HG03196 (cell line): ENCODE measurements around the gene ACTL6B.

Source experiments
- ATAC-seq: cut with Tn5 transposase; IDR thresholded peaks from one replicate; pipeline ENCODE4 v1.9.1; 2021; ENCODE audit not compliant: unreplicated experiment

The ACTL6B gene

DNA sequence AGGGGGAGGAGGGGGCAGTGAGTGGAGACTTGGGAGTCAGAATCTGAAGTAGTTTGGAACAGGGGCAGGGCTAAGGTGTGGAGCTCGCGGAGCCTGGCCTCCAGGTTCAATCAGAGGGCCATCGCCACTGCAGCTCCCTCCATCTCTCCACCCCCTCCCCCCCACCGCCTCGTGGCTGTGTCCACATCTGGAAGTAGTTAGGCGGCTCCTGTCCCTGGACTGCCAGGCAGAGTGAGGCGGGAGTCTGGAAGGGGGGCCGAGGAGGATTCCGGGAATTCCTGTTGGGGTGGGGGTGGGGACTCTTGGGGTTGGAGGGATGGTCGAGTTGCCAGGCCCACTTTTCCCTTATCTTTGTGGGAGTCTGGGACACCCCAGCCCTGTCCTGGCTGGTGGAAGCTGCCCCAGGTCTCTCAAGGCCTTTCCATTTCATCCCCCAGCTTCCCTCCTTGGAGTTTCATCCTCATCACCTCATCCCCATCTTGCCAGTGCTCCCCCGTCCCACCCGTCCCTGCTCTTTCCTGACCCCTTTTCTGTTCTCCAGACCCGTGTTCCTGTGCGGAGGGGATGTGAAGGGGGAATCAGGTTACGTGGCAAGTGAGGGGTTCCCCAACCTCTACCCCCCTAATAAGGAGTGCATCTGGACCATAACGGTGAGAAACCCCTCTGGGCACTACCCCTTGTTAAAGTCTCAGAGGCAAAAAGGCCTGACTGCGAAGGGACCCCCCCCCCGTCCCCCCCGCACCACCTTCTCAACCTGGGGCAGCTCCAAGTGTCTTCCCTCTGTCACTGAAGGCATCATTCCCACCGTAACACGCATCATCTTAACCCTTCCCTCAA is 53.1 kb downstream of the ACTL6B start:
- ATAC-seq, result no peak

DNA sequence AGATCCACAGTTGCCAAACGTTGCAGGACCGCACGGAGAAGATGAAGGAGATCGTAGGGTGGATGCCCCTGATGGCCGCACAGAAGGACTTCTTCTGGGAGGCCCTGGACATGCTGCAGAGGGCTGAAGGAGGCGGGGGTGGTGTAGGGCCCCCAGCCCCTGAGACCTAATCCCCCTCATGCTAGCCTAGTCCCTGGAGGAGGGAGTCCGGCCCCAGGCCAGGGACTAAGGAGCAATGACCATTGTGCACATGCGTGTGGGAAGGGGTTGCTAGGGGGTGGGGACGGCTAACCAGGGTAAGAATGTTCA is 55.6 kb downstream of the ACTL6B start:
- no peak for ATAC-seq

DNA sequence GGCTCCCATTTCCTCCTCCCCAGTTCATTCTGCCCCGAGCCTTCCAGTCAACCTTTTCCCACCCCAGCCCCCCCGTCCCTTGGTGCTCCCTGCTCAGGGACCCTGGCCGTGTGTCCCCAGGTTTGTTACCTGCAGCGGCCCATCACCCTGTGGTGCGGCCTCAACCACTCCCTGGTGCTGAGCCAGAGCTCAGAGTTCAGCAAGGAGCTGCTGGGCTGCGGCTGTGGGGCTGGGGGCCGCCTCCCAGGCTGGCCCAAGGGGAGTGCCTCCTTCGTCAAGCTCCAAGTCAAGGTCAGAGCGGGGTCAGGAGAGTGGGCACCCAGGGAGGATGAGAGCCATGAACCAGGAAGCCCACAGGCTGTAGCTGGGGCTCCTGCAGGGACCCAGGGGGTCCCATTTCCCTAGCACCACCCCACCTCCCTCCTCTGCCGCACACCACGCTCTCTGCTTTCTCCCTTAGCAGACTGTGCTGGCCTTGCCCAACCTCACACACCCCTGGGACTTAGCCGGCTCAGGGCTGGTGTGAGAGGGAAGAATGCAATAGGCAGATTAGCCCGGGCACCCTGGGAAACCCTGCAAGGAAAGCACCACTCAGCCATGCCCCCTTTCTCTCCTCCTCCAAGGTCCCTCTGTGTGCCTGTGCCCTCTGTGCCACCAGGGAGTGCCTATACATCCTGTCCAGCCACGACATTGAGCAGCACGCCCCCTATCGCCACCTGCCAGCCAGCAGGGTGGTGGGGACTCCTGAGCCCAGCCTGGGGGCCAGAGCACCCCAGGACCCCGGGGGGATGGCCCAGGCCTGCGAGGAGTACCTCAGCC is 56.1 kb downstream of the ACTL6B start:
- no peak for ATAC-seq

DNA sequence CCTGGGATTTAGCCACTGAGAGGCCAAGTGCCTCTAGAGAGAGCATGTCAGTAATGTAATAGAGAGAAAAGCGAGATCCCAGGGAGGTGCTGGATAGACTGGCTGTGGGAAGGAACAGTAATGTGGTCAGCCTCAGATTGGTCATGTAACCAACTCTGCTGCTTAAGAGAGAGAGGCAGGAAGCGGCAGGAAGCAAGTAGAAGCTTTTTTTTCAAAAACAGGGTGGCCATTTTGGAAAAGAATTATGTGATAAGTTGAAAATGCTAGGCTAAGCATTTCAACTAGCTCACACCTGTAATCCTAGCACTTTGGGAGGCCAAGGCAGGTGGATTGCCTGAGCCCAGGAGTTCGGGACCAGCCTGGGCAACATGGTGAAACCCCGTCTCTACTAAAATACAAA is 57.8 kb downstream of the ACTL6B start:
- ATAC-seq, result no peak

DNA sequence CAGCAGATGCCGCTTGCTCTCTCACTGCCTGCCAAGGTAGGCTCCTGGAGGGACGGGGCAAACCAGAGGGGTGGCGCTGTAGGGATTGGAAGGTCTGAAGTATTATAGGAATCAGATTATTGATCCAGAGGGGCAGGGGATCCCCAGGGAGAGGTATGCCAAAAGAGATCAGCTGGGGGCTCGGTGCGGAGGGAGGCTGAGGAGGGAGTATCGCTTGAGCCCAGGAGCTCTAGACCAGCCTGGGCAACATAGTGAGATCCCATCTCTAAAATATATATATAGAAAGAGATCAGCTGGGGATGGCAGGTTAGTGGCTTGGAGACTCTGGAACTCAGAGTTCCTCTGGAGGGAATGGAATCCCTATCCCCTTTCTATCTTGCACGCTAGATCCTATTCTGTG is 61.1 kb downstream of the ACTL6B start:
- ATAC-seq, result no peak
